ENCODE results near the gene SLC47A1.
"Not testable (repeated sequence)": the region's sequence is repeated elsewhere in the genome, so short reads cannot be mapped to it uniquely, and the experiment has no call there.

SLC47A1 gene

GRCh38 chr17:19507775-19508576, 25.7 kb upstream of the SLC47A1 start:
- H3K79me2 ChIP-seq (ENCODE audit: low read length), result no peaks in the 10 kb centered on the region
- H3K4me2 ChIP-seq (ENCODE audit: low read length), result peak overlapping the region; percentile 68
- H3K27me3 ChIP-seq (ENCODE audit: low read depth, low read length), result no peaks in the 10 kb centered on the region
- H3K4me3 ChIP-seq (ENCODE audit: low read length), result peak overlapping the region; percentile 85
- peak overlapping the region; percentile 44 for H3K9ac ChIP-seq (ENCODE audit: low read length)
- no peaks in the 10 kb centered on the region for H4K20me1 ChIP-seq (ENCODE audit: insufficient read depth, low read length)
- no peaks in the 10 kb centered on the region for H3K9me3 ChIP-seq (ENCODE audit: insufficient read depth, low read length)
- peak overlapping the region; percentile 60; the same call in 1 of the 2 replicates for H2AFZ ChIP-seq (ENCODE audit: low read depth, low read length)
- H3K36me3 ChIP-seq (replicated peaks; ENCODE audit: low read depth, low read length), result no peaks in the 10 kb centered on the region
- no peak overlapping the region for H3K27ac ChIP-seq (ENCODE audit: low read length)
- H3K4me1 ChIP-seq (ENCODE audit: low read length), result no peaks in the 10 kb centered on the region
- no peak for TF ChIP-seq CTCF (IDR thresholded peaks at IDR 0.05; ENCODE audit: low read depth, low read length)
- no peak for TF ChIP-seq EZH2phosphoT487 (IDR thresholded peaks at IDR 0.05; ENCODE audit: low read depth)

- Histone ChIP-seq H3K27ac (ENCODE audit: low read length) (no peak overlapping the region), H3K27me3 (ENCODE audit: low read depth, low read length) (no peaks in the 10 kb centered on the region), H3K4me2 (ENCODE audit: low read length) (peak overlapping the region; percentile 68), H3K4me1 (ENCODE audit: low read length) (no peaks in the 10 kb centered on the region), H3K9ac (ENCODE audit: low read length) (peak overlapping the region; percentile 44), H3K4me3 (ENCODE audit: low read length) (peak overlapping the region; percentile 85), H3K36me3 (replicated peaks; ENCODE audit: low read depth, low read length) (no peaks in the 10 kb centered on the region), H2AFZ (ENCODE audit: low read depth, low read length) (peak overlapping the region; percentile 60; the same call in 1 of the 2 replicates), H3K9me3 (ENCODE audit: insufficient read depth, low read length) (no peaks in the 10 kb centered on the region), H3K79me2 (ENCODE audit: low read length) (no peaks in the 10 kb centered on the region), H4K20me1 (ENCODE audit: insufficient read depth, low read length) (no peaks in the 10 kb centered on the region)
- TF ChIP-seq EZH2phosphoT487 (IDR thresholded peaks at IDR 0.05; ENCODE audit: low read depth), result no peak
- no peak for TF ChIP-seq CTCF (IDR thresholded peaks at IDR 0.05; ENCODE audit: low read depth, low read length)
These were observed 25.1 kb upstream of the SLC47A1 start for GRCh38 chr17:19508577-19508867.

DNA sequence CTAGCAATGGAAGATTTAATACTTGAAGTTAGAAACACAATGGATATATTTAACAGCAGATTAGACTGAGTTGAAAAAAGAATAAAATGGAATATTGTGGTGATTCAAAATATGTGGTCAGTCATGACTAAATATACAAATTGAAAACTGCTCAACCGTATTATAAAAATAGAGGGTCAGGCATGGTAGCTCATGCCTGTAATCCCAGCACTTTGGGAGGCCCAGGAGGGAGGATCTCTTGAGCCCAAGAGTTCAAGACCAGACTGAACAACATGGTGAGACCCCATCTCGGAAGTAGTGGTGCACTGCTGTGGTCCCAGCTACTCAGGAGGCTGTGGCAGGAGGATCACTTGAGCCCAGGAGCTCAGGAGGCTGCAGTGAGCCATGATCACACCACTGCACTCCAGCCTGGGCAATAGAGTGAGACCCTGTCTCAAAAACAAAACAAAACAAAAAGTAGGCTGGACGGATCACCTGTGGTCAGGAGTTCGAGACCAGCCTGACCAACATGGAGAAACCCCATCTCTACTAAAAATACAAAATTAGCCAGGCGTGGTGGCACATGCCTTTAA, 24.3 kb upstream of the SLC47A1 start:
- not testable (repeated sequence) for H3K4me2 ChIP-seq (ENCODE audit: low read length); H3K79me2 ChIP-seq (ENCODE audit: low read length); H3K36me3 ChIP-seq (replicated peaks; ENCODE audit: low read depth, low read length); H3K4me1 ChIP-seq (ENCODE audit: low read length); H3K27ac ChIP-seq (ENCODE audit: low read length); H3K27me3 ChIP-seq (ENCODE audit: low read depth, low read length); H2AFZ ChIP-seq (ENCODE audit: low read depth, low read length); H3K4me3 ChIP-seq (ENCODE audit: low read length); H3K9me3 ChIP-seq (ENCODE audit: insufficient read depth, low read length); H4K20me1 ChIP-seq (ENCODE audit: insufficient read depth, low read length); H3K9ac ChIP-seq (ENCODE audit: low read length)

- H3K4me3 ChIP-seq (ENCODE audit: low read length), result no peak overlapping the region
- H3K27me3 ChIP-seq (ENCODE audit: low read depth, low read length), result no peaks in the 10 kb centered on the region
- no peak overlapping the region for H3K4me2 ChIP-seq (ENCODE audit: low read length)
- no peaks in the 10 kb centered on the region for H3K36me3 ChIP-seq (replicated peaks; ENCODE audit: low read depth, low read length)
- no peaks in the 10 kb centered on the region; the same call in 1 of the 2 replicates for H3K4me1 ChIP-seq (ENCODE audit: low read length)
- H3K9ac ChIP-seq (ENCODE audit: low read length), result no peak overlapping the region
- no peaks in the 10 kb centered on the region for H3K9me3 ChIP-seq (ENCODE audit: insufficient read depth, low read length)
- no peak overlapping the region for H3K27ac ChIP-seq (ENCODE audit: low read length)
- H4K20me1 ChIP-seq (ENCODE audit: insufficient read depth, low read length), result no peaks in the 10 kb centered on the region
- TF ChIP-seq EZH2phosphoT487 (IDR thresholded peaks at IDR 0.05; ENCODE audit: low read depth) (no peak), CTCF (IDR thresholded peaks at IDR 0.05; ENCODE audit: low read depth, low read length) (no peak)
- no peaks in the 10 kb centered on the region for H3K79me2 ChIP-seq (ENCODE audit: low read length)
- no peak overlapping the region for H2AFZ ChIP-seq (ENCODE audit: low read depth, low read length)
These were observed 22.8 kb upstream of the SLC47A1 start for GRCh38 chr17:19510903-19511302.
